Adrenal gland (tissue), 5 donors: ENCODE results near the gene CHTF18.

ENCODE experiments used
- POLR2A ChIP-seq, 2 donors: fragments of 450-650 bp; IDR thresholded peaks; one replicate each; pipeline ENCODE4 v1.6.1; 2017; ENCODE audit warnings: antibody characterized with exemption in 2 of 2, mild to moderate bottlenecking in 2 of 2, moderate library complexity in 1 of 2
- TF ChIP-seq, protein P1 (sequence below), 6 experiments: fragments of 450-650 bp in 4 of 6; fragments of 200-600 bp in 2 of 6; sonication (generic) in 1 of 6; IDR thresholded peaks; 1 replicate in 5 of 6; 2 replicates in 1 of 6; pipeline versions ENCODE4 v1.5.1 to v1.8.0; 2016 to 2021; ENCODE audit warnings: antibody characterized with exemption in 6 of 6, mild to moderate bottlenecking in 2 of 6, moderate library complexity in 1 of 6
- donor health status: DM: no; HTN: no; CAD: no.

- TF ChIP-seq, protein P1, sequence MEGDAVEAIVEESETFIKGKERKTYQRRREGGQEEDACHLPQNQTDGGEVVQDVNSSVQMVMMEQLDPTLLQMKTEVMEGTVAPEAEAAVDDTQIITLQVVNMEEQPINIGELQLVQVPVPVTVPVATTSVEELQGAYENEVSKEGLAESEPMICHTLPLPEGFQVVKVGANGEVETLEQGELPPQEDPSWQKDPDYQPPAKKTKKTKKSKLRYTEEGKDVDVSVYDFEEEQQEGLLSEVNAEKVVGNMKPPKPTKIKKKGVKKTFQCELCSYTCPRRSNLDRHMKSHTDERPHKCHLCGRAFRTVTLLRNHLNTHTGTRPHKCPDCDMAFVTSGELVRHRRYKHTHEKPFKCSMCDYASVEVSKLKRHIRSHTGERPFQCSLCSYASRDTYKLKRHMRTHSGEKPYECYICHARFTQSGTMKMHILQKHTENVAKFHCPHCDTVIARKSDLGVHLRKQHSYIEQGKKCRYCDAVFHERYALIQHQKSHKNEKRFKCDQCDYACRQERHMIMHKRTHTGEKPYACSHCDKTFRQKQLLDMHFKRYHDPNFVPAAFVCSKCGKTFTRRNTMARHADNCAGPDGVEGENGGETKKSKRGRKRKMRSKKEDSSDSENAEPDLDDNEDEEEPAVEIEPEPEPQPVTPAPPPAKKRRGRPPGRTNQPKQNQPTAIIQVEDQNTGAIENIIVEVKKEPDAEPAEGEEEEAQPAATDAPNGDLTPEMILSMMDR (IDR thresholded peaks at IDR 0.05) = no peak
- TF ChIP-seq POLR2A (IDR thresholded peaks at IDR 0.05) = no peak
Measured at GRCh38 chr16:805474-805873, 17.1 kb downstream of the CHTF18 start.
